Measurements from ENCODE around the gene SPTBN2.

The SPTBN2 gene

GRCh38 chr11:66701432-66702240 is 27.4 kb downstream of the SPTBN2 start:
- DNase-seq (ENCODE audit: low read depth) = no peak

DNA sequence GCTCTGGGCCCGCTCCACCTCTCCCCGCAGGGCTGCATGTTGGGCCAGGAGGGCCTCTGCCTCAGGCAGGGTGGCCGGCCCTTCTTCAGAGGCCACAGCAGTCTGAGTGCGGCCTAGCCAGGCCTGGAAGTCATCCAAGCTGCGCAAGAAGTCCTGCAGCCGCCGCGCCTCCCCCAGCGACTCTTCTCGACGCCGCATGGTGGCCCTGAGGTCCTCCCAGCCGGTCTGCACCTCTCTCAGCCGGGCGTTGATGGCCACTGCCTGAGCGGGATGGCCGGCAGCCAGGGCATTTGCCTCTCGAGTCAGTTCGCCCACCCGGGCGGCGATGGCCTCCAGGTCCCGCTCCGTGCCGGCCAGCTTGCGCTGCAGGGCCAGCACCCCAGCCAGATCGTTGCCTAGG is 28.3 kb downstream of the SPTBN2 start:
- no peak for DNase-seq (ENCODE audit: low read depth)

DNA sequence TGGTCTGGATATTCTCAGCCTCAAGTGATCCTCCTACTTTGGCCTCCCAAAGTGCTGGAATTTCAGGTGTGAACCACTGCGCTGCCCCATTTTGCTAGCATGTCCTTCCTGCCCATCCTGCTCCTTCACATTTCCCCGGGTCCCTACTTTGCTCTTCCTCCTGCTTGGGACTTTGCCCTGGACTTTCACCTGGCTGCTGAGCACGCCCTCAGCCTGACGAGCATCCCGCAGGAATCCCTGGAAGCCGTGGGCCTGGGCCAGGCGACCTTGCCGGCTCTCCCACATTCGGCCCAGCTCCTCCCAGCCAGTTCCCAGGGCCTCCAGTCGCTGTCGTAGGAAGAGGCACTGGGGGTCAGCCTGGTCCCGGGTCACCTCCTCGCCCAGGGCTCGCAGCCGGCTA is 28.7 kb downstream of the SPTBN2 start:
- no peak for DNase-seq (ENCODE audit: low read depth)

DNA sequence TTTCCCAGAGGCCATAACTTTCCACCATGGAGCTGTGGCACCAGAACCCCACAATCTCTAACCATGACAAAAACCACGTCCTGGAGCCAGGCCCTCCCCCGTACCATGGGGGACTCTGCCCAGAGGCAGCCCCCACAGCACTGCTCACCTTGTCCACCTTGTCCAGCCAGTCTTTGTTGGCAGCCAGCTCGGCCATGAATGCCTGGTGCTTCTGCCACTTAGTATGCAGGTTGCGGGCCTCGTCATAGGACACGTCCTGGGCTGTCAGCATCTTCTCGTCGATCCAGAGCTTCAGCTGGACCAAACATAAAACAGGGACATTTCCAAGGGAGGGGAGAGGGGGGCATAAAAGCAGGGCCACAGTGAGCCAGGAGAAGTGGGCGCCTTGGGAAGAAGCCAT is 30.5 kb downstream of the SPTBN2 start:
- DNase-seq (ENCODE audit: low read depth) = no peak

DNA sequence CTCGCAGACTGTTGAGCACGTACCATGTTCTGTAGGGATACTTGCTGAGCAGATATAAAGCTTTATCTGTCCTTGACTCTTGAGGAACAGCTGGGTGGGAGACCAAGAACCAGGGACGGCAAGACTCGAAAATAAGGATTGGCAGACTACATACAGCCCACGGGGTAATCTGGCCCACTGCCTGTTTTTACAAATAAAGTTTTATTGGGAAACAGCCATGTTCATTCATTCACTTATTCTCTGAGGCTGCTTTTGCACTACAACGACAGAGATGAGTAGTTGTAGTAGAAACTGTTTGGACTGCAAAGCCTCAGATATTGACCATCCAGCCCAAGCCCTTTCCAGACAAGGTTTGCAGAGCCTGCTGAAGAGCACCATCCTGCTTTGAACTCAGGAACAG is 31.0 kb downstream of the SPTBN2 start:
- DNase-seq (ENCODE audit: low read depth) = no peak

GRCh38 chr11:66696146-66696545 is 32.9 kb downstream of the SPTBN2 start:
- no peak for DNase-seq (ENCODE audit: low read depth)

DNA sequence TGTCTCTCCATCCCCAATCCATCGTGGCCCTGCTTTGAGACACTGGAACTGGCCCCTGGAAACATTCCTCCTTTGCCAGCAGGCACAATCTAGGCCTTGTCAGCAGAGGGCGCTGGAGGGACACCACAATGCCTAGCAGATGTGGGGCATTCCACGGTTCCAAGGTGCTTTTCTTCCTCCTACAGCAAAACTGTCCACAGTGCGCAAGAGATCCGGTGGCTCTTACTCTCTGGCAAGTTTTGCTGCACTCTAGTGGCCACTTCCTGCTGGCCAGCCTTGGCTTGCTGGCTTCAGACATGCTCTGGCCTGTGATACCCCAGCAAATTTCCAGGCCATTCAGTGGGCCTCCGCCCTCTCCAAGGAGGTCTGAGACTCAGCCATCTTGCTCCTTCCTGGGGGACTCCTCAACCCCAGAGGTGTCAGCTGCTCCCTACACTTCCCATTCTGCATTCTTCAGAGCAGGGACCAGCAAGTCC is 34.2 kb downstream of the SPTBN2 start:
- DNase-seq (ENCODE audit: low read depth) = peak; percentile 69

DNA sequence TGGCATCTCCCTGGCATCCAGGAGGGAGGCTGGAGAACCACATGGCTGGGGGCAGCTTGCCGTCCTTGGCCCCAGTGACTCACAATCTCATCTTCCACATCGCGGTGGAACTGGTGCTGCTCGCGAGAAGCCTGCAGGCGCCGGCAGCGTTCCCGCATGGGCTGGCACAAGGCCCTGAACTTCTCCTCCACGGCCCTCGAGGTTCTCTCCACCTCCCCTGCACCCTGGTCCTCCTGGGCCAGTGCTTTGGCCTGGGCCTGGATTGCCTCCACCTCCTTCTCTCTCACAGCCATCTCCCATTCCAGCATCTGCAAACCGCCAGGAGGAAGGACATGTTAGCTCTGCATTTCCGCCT is 35.0 kb downstream of the SPTBN2 start:
- no peak for DNase-seq (ENCODE audit: low read depth)

GRCh38 chr11:66693356-66694055 is 35.5 kb downstream of the SPTBN2 start:
- DNase-seq (ENCODE audit: low read depth) = no peak

DNA sequence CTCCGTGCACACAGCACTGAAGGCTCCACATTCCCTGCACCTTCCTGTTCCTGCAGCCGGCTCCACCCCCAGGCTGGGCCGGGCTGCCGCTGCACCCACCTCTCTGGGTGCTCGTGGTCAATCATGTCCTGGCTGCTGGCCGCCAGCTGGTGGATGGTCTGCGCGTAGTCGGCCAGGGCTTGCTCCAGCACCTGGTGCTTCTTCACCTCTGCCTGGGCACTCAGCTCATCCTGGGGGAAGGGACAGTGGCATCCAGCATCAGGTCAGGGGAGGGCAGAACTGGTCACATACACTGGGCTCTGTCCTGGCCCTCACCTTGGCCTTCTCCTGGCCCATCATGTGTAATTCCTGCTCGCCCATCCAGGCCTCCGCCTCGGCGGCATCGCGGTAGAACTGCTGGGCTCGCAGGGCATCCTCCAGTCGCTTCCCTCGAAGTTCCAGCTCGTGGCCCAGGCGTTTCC is 36.1 kb downstream of the SPTBN2 start:
- no peak for DNase-seq (ENCODE audit: low read depth)

- no peak for DNase-seq (ENCODE audit: low read depth)
These were observed 36.6 kb downstream of the SPTBN2 start for GRCh38 chr11:66692446-66692845.

- DNase-seq (ENCODE audit: low read depth) = no peak
These were observed 37.6 kb downstream of the SPTBN2 start for GRCh38 chr11:66691311-66691980.

DNA sequence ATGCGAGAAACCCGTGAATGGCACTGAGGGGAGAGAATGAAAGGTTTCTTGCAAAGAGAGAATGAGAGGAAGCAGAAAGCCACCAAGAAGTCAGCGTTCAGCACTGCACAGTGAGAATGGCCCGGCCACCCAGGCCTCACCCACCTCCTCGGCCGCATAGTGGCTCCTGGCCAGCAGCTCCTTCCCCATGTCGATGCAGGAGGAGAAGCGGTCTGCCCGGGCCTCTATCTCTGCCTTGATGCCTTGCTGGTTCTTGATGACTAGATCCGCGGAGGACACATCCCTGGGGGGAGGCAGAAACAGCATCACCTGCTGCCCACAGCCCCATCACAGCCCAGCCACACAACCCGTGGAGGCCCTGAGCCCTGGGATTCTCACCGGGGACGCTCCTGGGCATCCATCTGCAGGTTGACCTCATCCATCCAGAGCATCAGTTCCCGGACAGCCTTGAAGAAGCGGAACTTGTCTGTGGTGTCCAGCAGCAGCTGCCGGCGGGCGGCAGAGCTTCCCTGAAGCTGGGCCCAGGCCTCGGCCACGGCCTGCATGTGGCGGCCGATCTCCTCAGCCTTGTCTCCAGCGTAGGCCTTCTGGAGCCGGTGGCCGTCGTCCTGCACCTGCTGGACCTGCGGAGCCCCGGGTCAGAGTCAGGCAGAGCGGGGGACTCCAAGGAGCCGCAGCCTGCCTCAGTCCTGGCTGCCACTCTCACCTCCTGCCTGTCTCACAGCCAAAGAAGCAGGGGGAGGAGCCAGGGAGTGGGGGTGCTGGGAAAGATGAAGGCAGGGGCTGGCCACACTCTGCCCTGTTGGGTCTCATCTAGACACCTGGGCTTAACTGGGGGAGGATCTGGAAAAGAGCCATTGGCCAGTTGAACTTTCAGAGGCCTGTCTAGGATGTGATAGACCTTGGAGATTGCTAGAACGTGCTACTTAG is 39.1 kb downstream of the SPTBN2 start:
- no peak for DNase-seq (ENCODE audit: low read depth)

DNA sequence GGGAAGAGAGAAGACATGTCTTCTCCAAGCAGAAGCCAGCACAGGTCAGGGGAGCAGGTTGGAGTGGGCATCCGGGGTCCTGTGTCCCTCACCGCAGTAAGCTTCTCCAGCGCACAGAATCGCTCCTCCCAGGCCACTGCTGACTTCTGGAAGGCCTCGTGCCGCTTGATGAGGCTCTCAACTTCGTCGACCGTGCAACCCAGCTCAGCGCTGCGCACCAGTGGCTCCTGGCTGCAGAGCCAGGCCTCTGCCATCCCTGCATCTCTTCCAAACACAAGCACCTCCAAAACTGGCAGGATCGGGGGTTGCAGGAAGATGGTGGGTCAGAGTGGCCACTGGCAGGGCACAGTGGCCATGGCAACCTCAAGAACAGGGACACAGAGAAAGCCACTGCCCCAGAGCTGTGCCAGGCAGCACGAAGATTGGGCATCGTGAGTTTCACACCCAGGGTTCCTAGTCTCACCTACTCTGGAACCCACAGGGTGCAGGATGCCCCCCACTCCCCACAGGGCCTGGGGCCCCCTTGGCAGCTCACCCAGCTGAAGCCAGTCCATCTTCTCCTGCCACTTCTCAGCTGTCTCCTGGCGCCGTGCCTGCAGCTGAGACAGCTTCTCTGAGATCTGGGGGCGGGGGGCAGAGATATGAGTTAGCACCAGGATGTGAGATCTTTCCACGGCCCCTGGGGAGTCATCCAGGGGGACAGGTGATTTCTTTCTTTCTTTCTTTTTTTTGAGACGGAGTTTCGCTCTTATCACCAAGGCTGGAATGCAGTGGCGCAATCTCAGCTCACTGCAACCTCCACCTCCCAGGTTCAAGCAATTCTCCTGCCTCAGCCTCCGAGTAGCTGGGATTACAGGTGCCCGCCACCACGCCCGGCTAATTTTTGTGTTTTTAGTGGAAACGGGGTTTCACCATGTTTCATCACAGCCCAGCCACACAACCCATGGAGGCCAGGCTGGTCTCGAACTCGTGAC is 40.2 kb downstream of the SPTBN2 start:
- no peak for DNase-seq (ENCODE audit: low read depth)

DNA sequence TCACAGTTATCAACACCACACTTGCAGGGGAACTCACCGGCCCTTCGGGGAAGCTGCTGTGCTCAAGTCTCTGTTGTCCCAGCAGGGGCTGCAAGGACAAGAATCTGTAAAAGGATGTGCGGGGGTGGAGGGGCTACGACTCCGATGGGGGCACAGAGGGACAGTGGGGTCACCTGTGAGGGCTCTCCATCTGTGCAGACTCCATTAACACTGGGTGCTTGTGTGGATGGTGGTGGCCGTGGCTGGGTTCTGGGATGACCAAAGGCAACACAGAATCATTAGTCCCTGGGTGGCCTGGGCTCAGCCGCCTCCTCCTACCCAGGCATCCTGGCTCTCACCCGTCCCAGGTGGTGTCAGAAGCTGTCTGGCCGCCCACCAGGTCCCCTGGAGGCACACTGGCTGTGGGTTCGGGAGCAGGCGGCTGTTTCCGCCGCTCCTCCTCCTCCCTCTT is 41.2 kb downstream of the SPTBN2 start:
- no peak for DNase-seq (ENCODE audit: low read depth)

DNA sequence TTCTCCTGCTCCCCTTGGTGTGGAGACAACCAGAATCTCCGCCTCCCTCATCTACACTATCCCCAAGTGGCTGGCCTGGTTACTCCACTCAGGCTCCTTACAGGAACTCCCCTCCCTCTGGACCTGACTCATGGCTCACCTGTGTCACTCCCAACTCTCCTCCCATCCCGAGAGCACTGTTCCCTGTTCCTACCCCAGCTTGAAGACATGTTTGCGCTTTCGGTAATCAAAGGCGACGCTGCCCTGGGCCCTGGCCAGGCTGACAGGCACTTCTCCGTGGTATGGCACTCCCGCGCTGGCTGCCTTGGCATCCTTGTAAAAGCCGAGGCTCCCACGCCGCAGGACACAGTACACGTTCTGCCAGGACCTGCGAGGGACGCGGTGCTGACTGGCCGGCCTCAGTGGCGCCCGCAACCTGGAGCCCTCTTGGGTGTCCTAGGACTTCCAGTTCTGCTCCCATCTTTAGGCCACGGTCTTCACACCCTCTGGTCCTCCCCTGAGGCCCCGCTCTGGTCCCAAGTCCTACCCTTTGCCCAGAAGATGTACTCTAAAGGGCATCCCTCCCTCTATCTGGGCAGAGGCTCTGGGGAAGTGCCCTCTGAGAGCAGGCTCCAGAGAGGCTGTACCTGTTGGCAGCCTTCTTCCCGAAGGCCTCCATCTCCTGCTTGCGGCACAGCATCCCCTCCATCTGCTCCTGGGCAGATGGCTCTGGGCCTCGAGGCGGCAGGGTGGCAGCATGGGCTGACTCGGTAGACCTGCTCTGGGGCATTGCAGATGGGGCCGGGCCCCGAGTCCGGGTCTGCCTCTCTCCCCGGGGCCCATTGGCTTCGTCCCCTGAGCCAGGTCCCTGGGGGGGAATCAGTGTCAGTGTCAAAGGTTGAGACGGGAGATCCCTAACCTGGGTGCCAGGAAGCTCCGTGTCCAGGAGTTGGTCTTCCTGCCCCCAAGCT is 41.9 kb downstream of the SPTBN2 start:
- DNase-seq (ENCODE audit: low read depth) = no peak

DNA sequence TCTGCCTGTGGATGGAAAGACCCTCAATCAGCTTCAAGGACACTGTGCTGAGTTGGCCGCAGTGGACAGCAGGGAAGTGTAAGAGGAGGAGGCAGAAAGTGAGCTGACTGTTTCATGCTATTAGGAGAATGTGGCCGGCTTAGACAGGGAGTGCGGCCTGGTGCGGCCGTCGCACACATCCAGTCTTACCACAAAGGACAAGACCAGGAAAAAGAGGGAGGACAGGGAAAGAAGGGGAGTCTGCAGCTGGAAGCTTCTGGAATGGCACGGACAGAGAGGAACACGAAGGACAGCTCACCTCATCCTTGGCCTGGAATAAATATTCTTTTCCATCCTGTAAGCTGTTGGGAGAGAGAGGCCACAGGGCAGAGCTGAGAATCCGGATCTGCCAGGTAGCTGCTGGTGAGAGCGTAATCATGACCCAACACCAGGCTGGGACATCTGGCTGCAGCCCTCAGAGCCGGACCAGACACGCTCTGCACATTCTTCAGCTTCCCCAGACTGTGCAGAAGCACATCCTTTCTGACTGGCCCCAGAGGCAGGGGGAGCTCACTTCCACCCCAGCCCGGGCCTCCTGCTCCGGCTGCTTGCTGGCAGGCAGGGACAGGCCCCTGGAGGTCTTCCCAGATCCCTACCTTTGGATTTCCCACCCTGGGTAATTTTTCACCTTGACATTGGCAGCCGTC is 42.8 kb downstream of the SPTBN2 start:
- DNase-seq (ENCODE audit: low read depth) = no peak

DNA sequence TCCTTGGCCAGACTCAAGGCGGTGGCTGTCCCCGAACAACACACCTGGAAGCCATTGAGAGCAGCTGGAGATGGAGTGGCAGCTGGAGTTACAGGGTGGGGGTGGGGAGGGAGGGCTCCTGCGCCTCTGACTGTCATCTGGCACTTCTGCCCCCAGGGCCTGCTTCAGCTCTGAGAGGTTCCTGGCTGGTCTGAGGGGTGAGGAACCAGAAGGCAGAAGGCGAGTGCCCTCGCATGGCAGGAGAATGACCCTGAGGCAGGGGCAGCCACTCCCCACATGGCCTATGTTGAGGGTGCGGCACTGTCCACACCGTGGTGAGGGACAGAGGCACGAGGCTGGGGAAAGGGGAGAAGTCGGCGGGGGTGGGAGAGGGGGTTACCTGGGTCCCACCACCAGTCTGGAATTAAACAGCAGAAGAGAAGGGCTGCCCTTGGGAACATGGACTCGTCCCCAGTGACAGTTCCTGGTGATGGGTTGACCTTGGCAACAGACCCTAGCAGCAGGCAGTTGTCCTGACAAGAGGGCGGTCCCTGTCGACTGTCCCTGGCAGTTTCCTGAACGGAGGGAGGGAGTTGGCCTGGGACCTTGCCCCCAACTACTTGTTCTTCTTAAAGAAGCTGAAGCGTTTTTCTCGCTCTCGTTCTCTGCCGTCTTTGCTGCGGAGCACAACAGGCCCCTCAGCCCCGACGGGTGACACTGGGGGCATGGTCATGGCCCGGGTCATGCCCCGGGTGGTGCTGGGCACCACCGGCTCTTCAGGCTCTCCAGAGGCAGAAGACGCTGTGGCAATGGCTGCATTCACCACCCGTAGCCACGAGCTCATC is 43.5 kb downstream of the SPTBN2 start:
- no peak for DNase-seq (ENCODE audit: low read depth)

Data from activated T-helper 9 cell treated with anti-CD3 and anti-CD28 coated beads, Interleukin-2, amount 50 U/mL, for 16 hours (primary cell).